ENCODE results near the gene HPSE2. TPM values are rescaled to one million over a fixed set of nuclear protein-coding genes. Genes with fewer than 3 reads are reported as not detected.
A peak's percentile ranks its signal among the peaks of the same experiment; 100 is the strongest.
"Not testable (repeated sequence)": the region's sequence is repeated elsewhere in the genome, so short reads cannot be mapped to it uniquely, and the experiment has no call there.

Gene HPSE2
- total RNA-seq (2014; rRNA removed), result not detected in 2 replicates
- polyA plus RNA-seq (2012), result not detected

- DNase-seq (ENCODE audit: low read depth), result no peak
Observed at GRCh38 chr10:99235658-99236626, at the start of gene HPSE2. TSS of gene HPSE2 (minus strand) at chr10:99235852.

GRCh38 chr10:99280472-99280871 is 44.8 kb upstream of the HPSE2 start:
- no peak for DNase-seq (ENCODE audit: low read depth)

- peak; percentile 64 for DNase-seq (ENCODE audit: low read depth)
Observed at GRCh38 chr10:99279626-99280111, 44.0 kb upstream of the HPSE2 start.

- peak; percentile 19 for DNase-seq (ENCODE audit: low read depth)
Observed at GRCh38 chr10:99276848-99277486, 41.3 kb upstream of the HPSE2 start.

- DNase-seq (ENCODE audit: low read depth), result no peak
Observed at GRCh38 chr10:99266383-99266782, 30.7 kb upstream of the HPSE2 start.

GRCh38 chr10:99248824-99249223 is 13.2 kb upstream of the HPSE2 start:
- no peak for DNase-seq (ENCODE audit: low read depth)

- DNase-seq (ENCODE audit: low read depth), result not testable (repeated sequence)
Observed at GRCh38 chr10:99247893-99248292, 12.2 kb upstream of the HPSE2 start.

GRCh38 chr10:99236627-99237309 is 1.1 kb upstream of the HPSE2 start:
- no peak for DNase-seq (ENCODE audit: low read depth)

GRCh38 chr10:99234791-99235657 is 628 bp downstream of the HPSE2 start:
- DNase-seq (ENCODE audit: low read depth), result peak; percentile 13

GRCh38 chr10:99234041-99234790 is 1.4 kb downstream of the HPSE2 start:
- no peak for DNase-seq (ENCODE audit: low read depth)

GRCh38 chr10:99233689-99234037 is 2.0 kb downstream of the HPSE2 start:
- DNase-seq (ENCODE audit: low read depth), result no peak

- DNase-seq (ENCODE audit: low read depth), result no peak
Observed at GRCh38 chr10:99233000-99233688, 2.5 kb downstream of the HPSE2 start.

GRCh38 chr10:99232360-99232999 is 3.2 kb downstream of the HPSE2 start:
- no peak for DNase-seq (ENCODE audit: low read depth)

- peak; percentile 7 for DNase-seq (ENCODE audit: low read depth)
Observed at GRCh38 chr10:99224766-99225165, 10.9 kb downstream of the HPSE2 start.

- no peak for DNase-seq (ENCODE audit: low read depth)
Observed at GRCh38 chr10:99207340-99207739, 28.3 kb downstream of the HPSE2 start.

- DNase-seq (ENCODE audit: low read depth), result no peak
Observed at GRCh38 chr10:99203310-99203709, 32.3 kb downstream of the HPSE2 start.

GRCh38 chr10:99172950-99173349 is 62.7 kb downstream of the HPSE2 start:
- no peak for DNase-seq (ENCODE audit: low read depth)

- DNase-seq (ENCODE audit: low read depth), result peak; percentile 16
Observed at GRCh38 chr10:99172128-99172738, 63.4 kb downstream of the HPSE2 start.
